GM19372 (cell line): ENCODE measurements around the gene RAB15.
"Not testable (repeated sequence)": the region's sequence is repeated elsewhere in the genome, so short reads cannot be mapped to it uniquely, and the experiment has no call there.

ENCODE experiments used
- ATAC-seq: cut with Tn5 transposase; IDR thresholded peaks from one replicate; pipeline ENCODE4 v1.9.1; 2021; ENCODE audit warnings: mild to moderate bottlenecking, low read depth, moderate library complexity; ENCODE audit not compliant: unreplicated experiment

Gene RAB15

DNA sequence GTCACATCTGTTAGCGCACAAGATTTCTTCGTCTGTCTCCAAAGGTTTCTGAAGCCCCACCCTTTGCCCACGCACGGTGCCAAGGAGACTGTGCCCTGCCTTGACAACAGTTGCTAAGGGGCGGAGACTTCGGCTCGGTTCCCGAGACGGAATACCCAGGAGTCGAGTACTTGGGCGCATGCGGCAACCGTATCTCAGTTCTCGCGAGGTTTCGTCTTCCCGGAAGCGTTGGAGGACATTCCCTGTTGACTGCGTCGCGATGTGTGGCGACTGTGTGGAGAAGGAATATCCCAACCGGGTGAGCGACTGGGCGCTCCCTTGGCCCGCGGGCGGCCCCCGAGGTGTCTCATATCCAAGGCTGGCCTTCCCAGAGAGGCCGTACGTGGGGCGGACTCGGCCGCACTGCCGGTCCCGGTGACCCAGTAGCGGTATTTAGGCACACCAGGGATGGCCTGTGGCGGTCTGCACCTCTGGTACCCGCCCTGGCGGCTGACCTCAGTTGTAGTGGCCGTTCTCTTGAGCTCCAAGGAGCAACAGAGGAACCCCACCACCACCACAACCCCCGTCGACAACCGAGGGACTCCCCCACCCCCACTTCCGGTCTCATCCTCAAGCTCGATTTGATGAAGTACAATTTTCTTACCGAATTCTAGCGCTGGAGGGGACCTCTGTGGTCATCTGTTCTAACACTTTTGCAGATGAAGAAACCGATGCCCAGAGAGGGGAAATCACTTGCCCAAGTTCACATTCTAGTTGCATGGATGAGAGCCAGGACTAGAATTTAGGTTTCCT lies 57.7 kb downstream of the RAB15 start, which contains the start of gene CHURC1:
Gene CHURC1, plus strand, starts transcription at position 219 of the 792 bp plus-strand sequence. Its CDS starts 41 bp downstream, at position 260.
- ATAC-seq, result peak; percentile 95

DNA sequence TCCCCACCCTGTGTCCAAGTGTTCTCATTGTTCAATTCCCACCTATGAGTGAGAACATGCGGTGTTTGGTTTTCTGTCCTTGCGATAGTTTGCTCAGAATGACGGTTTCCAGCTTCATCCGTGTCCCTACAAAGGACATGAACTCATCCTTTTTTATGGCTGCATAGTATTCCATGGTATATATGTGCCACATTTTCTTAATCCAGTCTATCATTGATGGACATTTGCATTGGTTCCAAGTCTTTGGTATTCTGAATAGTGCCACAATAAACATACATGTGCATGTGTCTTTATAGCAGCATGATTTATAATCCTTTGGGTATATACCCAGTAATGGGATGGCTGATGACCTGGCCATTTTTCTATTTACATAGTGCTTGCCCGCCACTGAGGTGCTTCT lies 58.7 kb downstream of the RAB15 start:
- not testable (repeated sequence) for ATAC-seq

DNA sequence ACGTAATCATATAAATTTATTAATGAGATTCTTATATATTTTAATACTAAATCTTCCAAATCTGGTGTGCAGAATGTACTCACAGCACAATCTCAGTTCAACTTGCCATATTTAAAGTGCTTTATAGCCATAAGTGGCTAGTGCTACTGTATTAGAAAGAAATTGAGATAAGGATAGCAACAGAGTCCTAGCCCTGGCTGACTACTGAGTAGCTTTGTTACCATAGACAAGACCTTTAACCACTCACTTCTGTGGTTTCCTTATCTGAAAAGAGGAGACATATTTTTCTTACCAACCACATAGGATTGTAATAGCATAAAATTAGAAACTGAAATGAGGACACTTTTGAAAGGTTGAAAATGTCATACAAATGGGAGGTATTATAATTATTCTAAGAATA lies 59.9 kb downstream of the RAB15 start:
- ATAC-seq, result no peak

GRCh38 chr14:64910847-64911495 lies 61.2 kb downstream of the RAB15 start:
- ATAC-seq, result no peak

- no peak for ATAC-seq
Measured at GRCh38 chr14:64906022-64906421, 66.1 kb downstream of the RAB15 start.

- ATAC-seq, result no peak
Measured at GRCh38 chr14:64899958-64900357, 72.2 kb downstream of the RAB15 start.
